Activated CD4-positive, alpha-beta T cell treated with anti-CD3 and anti-CD28 coated beads for 4 hours (primary cell): ENCODE measurements around the gene KCNJ18.
"Not testable (repeated sequence)": the region's sequence is repeated elsewhere in the genome, so short reads cannot be mapped to it uniquely, and the experiment has no call there.

ENCODE experiments used
- DNase-seq, 2 donors: peaks; one replicate each; pipeline ENCODE4 v3.0.0-alpha.2; 2020

Gene KCNJ18

DNA sequence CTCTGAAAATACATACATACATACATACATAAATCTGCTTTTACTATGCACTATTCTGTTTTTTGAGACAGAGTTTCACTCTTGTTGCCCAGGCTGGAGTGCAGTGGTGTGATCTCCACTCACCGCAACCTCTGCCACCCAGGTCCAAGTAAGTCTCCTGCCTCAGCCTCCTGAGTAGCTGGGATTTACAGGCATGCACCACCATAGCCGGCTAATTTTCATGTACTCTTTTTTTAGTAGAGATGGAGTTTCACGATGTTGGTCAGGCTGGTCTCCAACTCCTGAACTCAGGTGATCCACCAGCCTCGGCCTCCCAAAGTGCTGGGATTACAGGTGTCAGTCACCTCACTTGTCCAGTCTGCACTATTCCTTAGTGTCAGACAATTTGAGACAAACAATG, 20.5 kb upstream of the KCNJ18 start:
- DNase-seq, result not testable (repeated sequence)

DNA sequence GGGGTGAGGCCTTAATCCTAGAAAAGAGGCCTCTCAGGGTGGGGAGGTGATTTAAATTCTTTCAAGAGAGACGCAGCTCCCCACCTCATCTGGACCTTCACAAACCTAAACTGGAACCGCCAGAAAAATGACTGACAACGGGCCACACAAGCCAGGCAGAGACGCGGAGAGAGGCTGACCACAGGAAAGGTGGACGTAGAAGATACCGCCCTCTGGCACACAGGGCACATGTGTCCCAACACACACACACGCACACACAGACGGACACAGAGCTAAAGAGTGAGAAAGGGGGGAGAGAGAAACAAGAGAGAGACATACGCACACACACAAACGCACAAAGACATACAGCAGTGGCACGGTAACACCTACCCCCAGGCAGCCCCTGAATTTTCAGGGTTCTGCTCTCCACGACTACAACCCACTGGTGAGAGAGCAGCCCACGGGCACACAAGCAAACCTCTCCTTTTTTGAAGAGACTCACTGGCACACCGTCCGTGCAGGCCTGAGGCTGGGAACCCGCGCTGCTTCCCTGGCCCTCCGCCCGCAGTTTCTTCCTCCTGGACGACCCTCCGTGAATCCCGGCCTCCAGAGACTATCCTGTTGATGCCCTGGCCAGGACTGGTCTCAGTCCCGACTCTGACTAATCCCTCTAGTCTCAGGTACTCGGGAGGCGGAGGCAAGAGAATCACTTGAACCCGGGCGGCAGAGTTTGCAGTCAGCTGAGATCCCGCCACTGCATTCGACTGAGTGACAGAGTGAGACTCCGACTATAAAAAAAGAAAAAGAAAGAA, 18.7 kb upstream of the KCNJ18 start:
- DNase-seq, result not testable (repeated sequence)

DNA sequence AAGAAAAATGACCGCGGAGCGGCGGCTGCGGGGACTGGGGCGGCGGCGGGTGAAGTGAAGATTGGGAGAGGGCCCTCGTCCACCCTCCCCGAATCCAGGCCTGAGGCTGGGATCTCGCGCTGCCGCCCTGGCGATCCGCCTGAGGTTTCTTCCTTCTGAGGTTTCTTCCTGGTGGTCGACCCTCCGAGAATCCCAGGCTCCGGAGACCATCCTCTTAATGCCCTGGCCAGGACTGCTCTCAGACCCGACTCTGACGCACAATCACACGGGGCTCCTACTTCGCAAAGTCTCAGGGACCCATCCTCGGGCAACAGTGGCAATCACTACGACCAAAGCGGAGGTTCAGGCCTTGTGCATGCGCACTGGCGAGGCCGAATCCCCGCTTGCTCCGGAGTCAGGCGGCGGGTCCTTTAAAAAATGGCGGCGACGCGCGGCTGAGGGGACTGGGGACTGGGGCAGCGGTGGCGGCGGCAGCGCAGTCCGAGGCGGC, 18.0 kb upstream of the KCNJ18 start:
- DNase-seq, result no peak

DNA sequence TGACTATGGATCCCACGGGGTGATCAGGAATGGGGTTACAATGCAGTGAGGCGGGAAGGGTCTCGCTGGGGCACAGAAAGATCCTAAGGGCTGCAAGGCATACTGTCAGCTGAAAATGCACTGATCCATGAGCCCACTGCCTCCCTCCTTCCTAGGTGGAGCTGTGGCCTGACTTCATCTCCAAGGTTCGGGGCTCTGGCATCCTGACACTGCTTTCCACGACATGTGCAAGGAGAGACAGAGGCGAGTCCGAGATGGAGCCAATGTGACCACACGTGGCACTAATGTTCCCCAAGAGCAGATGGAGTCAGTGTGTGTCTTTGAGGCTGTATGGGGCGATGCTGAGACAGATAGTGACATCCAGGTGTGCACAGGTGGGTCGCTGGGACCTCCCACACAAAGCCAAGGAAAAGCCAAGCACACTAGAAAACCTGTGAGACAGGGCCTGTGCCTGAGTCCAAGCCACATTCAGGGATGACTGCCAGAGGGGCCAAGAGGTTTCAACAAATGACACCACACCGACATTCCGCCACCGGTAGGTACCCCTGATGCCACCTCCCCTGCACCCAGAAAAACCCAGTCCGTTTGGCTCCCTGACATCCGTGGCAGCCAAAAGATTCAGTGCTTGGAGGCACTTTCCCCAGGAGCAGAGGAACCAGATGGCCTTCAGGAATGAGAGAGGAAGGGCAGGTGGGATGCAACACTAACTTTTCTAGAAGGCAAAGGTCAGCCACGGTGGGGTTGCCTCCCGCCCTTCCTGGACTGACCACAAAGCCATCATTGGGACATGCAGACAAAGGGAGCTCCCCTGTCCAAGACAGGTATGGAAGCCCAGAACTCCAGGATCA, 17.2 kb upstream of the KCNJ18 start:
- not testable (repeated sequence) for DNase-seq

DNA sequence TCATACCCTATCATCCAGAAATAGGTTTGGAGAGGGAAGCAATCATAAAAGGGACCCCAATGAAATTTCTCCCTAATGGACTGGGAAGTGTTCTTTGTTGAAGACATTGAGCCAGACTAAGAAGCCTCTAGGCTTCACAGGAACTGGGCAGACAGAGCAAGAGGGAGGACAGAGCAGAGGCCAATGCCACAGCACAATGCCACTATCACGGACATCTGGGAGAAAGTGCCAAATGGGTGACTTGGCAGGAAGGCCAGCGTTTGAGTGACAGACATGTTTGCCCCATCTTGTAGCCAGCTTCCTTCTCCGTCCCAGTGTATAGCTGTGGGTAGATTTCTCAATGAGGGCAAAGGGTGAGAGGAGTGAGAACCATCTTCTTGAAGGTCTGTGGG, 16.6 kb upstream of the KCNJ18 start:
- DNase-seq, result not testable (repeated sequence)

DNA sequence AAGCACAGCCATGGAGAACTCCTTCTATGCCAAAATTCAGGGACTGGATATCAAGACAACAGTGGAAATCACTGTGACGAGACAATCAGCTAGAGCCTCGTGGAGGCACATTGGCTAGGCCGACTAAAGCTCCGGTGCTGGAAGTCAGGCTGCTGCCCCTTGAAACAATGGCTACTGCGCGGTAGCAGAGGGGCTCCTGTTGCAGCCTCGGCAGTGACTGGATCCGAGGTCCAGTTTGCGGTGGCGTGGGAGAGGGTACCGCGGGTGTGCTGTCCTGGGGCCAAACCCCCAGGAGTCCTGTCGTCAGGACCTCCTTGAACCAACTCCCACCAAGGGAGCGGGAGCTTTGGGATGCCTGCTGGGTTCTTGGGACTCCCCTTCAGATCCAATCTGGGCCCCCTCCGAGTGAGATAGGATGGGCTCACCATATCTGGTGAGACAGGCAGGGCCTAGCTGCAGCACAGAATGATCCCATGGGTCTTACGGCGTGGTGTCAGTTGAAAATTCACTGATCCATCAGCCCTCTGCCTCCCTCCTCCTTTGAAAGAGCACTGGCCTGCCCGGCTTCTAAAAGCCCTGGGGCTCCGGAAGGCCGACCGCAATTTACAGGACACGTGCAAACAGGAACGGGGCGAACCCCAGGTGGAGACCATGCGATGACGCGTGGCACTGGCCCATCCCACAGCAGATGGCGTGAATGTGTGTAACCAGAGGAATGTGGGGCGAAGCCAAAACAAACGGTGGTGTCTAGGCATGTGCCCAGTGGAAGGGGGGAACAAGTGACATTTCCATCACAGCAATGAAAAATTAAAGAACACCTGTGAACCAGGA, 15.8 kb upstream of the KCNJ18 start:
- no peak for DNase-seq

DNA sequence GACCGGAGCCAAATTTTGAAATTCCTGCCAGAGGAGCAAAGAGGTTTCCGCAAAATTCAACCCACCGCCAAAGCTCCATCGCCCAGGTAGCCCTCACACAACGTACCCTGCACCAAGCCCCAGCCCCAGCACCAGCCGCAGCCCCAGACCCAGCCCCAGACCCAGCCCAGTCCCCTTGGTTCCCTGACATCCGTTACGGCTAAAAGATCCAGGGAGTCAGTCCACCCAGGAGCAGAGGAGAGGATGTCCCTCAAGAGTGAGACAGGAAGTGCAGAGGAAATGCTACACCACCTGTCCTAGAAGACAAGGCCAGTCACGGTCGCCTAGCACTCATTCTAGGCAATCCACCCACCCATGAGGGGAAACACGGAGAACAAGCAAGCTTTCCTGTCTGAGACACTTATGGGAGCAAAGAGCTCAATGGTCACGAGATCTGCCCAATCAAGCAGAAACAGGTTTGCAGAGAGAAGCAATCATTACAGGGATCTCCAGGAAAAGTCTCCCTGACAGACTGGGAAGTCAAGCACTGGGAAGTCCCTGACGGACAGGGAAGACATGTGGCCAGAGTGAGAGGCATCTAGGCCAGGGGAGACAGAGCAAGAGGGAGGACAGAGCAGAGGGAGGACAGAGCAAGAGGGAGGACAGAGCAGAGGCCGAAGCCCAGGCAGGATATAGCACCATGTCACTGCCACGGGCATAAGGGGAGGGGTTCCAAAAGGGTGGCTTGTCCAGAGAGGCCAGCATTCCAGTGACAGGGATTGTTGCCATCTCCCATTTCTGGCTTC, 15.0 kb upstream of the KCNJ18 start:
- DNase-seq, result no peak

DNA sequence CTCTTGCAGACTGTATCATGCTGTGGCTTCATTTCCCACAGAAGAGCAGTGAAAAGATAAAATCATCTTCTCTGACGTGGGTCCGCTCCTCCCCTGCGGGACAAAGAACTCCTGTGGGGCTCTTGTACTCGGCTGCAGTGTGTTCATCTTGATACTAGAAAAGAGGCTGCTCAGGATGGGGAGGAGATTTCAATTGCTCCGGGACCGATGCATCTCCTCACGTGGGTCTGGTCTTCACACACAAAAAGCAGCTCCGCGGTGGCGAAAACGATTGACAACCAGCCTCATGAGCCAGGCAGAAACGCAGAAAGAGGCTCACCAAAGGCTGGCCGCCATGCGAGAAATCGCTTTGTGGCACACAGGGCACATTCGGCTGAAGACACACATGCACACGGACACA, 14.4 kb upstream of the KCNJ18 start:
- DNase-seq, result no peak

DNA sequence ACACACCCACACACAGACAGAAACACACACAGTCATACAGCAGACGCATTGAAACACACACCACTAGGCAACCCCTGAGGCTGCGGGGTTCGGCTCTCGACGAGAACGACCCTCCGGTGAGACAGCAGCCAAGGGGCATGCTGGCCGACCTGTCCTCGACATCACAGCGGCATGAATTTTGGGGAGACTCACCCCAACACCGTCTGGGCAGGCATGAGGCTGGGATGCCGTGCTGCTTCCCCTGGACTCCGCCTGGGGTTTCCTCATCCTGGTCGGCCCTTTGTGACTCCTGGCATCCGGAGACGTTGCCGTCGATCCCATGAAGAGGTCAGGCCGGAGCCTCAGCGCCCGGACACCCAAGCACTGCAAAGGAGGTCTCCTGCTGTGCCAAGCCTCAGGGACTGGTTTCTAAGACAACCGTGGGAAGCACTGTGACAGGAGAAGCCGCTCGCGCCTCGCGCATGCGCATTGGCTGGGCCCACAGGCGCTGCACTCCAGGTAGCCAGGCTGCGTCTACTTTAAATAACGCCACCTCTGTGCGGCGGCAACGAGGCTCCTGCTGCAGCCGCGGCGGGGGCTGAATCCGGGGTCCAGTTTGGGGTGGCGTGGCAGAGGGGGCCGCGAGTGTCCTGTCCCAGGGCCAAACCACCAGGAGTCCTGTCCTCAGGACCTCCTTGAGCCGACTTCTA, 13.8 kb upstream of the KCNJ18 start:
- no peak for DNase-seq

DNA sequence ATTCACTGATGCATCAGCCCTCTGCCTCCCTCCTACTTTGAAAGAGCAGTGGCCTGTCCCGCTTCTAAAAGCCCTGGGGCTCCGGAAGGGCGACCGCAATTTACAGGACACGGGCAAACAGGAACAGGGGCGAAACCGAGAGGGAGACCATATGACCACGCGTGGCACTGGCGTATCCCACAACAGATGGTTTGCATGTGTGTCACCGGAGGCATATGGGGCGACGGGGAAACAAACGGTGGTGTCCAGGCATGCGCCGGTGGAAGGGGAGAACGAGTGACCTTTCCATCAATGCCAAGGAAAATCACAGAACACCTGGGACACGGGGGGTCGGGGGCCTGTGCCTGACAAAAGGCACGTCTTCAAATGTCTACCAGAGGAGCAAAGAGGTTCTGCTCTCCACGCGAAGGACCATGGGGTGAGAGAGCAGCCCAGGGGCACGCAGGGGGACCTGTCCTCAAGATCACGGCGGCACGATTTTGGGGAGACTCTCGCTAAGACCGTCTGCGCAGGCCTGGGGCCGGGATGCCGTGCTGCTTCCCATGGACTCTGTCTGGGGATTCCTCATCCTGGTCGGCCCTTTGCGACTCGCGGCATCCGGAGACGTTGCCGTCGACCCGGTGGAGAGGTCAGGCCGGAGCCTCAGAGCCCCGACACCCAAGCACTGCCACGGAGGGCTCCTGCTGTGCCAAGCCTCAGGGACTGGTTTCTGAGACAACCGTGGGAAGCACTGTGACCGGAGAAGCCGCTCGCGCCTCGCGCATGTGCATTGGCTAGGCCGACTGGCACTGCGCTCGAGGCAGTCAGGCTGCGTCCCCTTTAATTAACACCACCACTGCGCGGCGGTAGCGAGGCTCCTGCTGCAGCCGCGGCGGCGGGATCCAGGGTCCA, 12.8 kb upstream of the KCNJ18 start:
- DNase-seq, result no peak

DNA sequence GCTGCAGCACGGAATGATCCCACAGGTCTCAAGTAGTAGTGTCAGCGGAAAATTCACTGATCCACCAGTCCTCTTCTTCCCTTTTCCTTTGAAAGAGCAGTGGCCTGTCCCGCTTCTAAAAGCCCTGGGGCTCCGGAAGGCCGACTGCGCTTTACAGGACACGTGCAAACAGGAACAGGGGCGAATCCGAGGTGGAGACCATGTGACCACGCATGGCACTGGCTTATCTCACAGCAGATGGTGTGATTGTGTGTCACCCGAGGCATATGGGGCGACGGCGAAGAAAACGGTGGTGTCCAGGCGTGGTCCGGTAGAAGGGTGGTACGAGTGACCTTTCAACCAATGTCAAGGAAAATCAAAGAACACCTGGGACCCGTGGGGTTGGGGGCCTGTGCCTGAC, 12.0 kb upstream of the KCNJ18 start:
- no peak for DNase-seq

DNA sequence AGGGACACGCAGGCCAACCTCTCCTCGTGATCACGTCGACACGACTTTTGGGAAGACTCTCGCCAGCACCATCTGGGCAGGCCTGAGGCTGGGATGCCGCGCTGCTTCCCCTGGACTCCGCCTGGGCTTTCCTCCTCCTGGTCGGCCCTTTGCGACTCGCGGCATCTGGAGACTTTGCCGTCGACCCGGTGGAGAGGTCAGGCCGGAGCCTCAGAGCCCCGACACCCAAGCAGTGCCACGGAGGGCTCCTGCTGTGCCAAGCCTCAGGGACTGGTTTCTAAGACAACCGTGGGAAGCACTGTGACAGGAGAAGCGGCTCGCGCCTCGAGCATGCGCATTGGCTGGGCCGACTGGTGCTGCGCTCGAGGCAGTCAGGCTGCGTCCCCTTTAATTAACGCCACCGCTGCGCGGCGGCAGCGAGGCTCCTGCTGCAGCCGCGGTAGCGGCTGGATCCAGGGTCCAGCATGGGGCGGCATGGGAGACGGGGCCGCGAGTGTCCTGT, 11.4 kb upstream of the KCNJ18 start:
- DNase-seq, result not testable (repeated sequence)

DNA sequence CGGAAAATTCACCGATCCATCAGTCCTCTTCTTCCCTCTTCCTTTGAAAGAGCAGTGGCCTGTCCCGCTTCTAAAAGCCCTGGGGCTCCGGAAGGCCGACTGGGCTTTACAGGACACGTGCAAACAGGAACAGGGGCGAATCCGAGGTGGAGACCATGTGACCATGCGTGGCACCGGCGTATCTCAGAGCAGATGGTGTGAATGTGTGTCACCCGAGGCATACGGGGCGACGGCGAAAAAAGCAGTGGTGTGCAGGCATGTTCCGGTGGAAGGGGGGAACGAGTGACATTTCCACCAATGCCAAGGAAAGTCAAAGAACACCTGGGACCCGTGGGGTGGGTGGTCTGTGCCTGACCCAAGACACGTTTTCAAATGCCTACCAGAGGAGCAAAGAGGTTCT, 10.7 kb upstream of the KCNJ18 start:
- DNase-seq, result not testable (repeated sequence)

DNA sequence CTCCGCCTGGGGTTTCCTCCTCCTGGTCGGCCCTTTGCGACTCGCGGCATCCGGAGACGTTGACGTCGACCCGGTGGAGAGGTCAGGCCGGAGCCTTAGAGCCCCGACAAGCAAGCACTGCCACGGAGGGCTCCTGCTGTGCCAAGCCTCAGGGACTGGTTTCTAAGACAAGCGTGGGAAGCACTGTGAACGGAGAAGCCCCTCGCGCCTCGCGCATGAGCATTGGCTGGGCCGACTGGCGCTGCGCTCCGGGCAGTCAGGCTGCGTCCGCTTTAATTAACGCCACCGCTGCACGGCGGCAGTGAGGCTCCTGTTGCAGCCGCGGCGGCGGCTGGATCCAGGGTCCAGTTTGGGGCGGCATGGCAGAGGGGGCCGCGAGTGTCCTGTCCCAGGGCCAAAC, 10.2 kb upstream of the KCNJ18 start:
- not testable (repeated sequence) for DNase-seq

DNA sequence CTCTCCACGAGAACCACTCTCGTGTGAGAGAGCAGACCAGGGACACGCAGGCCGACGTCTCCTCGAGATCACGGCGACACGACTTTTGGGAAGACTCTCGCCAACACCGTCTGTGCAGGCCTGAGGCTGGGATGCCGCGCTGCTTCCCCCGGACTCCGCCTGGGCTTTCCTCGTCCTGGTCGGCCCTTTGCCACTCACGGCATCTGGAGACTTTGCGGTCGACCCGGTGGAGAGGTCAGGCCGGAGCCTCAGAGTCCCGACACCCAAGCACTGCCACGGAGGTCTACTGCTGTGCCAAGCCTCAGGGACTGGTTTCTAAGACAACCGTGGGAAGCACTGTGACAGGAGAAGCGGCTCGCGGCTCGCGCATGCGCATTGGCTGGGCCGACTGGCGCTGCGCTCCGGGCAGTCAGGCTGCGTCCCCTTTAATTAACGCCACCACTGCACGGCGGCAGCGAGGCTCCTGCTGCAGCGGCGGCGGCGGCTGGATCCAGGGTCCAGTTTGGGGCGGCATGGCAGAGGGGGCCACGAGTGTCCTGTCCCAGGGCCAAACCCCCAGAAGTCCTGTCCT, 9.1 kb upstream of the KCNJ18 start:
- DNase-seq, result not testable (repeated sequence)

DNA sequence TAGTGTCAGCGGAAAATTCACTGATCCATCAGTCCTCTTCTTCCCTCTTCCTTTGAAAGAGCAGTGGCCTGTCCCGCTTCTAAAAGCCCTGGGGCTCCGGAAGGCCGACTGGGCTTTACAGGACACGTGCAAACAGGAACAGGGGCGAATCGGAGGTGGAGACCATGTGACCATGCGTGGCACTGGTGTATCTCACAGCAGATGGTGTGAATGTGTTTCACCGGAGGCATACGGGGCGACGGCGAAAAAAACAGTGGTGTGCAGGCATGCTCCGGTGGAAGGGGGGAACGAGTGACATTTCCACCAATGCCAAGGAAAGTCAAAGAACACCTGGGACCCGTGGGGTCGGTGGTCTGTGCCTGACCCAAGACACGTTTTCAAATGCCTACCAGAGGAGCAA, 8.4 kb upstream of the KCNJ18 start:
- not testable (repeated sequence) for DNase-seq

DNA sequence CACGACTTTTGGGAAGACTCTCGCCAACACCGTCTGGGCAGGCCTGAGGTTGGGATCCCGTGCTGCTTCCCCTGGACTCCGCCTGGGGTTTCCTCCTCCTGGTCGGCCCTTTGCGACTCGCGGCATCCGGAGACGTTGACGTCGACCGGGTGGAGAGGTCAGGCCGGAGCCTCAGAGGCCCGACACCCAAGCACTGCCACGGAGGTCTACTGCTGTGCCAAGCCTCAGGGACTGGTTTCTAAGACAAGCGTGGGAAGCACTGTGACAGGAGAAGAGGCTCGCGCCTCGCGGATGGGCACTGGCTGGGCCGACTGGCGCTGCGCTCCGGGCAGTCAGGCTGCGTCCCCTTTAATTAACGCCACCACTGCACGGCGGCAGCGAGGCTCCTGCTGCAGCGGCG, 7.9 kb upstream of the KCNJ18 start:
- not testable (repeated sequence) for DNase-seq

DNA sequence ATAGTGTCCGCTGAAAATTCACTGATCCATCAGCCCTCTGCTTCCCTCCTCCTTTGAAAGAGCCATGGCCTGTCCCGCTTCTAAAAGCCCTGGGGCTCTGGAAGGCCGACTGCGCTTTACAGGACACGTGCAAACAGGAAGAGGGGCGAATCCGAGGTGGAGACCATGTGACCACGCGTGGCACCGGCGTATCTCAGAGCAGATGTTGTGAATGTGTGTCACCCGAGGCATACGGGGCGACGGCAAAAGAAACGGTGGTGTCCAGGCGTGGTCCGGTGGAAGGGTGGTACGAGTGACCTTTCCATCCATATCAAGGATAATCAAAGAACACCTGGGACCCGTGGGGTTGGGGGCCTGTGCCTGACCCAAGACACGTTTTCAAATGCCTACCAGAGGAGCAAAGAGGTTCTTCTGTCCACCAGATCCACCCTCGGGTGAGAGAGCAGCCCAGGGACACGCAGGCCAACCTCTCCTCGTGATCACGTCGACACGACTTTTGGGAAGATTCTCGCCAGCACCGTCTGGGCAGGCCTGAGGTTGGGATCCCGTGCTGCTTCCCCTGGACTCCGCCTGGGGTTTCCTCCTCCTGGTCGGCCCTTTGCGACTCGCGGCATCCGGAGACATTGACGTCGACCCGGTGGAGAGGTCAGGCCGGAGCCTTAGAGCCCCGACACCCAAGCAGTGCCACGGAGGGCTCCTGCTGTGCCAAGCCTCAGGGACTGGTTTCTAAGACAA, 7.1 kb upstream of the KCNJ18 start:
- not testable (repeated sequence) for DNase-seq
